NOMO-1 treated with DMSO at 0.1 percent for 48 hours (cell line): Measurements from ENCODE around the gene CDH13.

Experiments used
- DNase-seq: peaks from one replicate; lab custom pipeline; 2025; ENCODE audit not compliant: unreplicated experiment; lab: John Stamatoyannopoulos, UW

CDH13 gene

DNA sequence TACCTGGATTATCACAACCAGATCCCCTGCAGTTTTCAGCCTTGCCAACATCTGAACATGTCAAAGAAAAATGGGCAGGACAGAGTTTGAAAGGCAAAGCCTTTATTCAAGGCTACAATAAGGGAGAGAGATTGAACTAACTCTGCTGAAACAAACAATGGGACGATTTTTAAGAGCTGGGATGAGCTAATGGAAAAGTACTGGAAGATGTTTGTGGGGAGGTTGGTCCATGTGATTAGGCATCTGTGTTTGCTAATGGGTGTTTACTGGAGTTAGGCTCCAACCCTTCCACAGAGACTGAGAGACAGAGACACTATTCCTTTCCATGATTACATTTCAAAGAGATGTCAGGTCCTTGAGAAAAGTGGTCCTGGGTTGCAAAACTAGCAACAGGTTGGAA, 1146.0 kb downstream of the CDH13 start:
- DNase-seq: no peak

DNA sequence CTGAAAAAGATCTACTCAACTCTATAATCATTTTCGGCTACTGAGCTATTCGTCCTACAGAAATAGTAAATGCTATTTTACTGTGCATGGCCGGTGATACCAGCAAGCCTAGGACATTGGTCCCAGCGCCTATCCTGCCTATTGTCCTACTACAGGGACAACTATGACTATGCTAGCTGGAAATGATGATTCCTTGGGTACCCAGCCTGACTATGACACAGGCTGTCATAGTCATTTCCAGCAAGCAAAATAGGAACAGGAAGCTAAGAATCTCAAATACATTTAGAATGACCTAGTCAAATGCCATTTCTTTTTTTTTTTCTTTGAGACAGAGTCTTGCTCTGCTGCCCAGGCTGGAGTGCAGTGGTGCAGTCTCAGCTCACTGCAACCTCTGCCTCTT, 1147.3 kb downstream of the CDH13 start:
- DNase-seq: no peak

DNA sequence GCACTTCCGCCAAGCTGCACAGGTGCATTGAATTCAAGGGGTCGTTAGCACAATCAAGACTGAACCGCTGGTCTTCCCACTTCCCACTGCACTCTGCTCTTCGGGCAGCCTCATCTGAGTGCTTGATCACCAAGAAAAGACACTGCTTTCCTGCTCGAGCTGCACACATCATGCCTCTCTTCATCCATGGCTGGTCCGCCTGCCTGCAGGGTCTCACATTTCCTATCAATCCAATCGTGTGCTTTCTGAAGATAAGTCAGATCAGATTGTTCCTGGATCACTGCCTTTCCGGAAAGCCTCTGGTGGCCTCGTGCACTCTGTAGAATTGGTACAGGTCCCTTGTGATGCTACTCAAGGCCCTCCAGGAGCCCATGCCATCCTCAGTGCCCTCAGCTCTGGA, 1150.2 kb downstream of the CDH13 start:
- no peak for DNase-seq

DNA sequence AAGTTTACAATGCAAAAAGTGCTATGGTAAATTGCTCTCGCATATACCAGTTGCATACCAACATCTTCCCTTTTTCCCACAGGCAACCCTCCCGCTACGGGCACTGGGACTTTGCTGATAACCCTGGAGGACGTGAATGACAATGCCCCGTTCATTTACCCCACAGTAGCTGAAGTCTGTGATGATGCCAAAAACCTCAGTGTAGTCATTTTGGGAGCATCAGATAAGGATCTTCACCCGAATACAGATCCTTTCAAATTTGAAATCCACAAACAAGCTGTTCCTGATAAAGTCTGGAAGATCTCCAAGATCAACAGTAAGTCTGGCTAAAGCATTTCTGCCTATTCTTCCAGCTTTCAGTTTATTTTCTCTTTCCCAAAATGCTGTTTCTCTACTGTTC, 1153.1 kb downstream of the CDH13 start:
- DNase-seq: no peak

DNA sequence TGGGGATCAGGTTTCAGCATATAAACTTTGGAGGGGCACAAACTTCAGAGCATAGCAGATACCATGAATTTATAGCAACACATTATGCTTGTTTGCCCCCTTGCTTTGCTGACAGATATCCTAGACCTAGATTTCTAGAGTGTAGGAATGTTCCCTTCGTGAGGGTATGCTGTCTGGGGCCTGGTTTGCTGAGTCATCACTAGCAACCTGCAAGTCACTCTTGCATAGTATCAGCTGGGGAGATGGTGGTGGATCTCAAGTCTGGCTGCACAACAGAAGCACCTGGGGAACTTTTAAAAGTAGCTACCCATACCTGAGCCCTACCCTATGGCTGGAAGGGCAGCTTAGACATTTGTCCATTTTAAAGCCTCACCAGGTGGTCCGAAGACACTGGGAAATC, 1158.7 kb downstream of the CDH13 start:
- DNase-seq: no peak

DNA sequence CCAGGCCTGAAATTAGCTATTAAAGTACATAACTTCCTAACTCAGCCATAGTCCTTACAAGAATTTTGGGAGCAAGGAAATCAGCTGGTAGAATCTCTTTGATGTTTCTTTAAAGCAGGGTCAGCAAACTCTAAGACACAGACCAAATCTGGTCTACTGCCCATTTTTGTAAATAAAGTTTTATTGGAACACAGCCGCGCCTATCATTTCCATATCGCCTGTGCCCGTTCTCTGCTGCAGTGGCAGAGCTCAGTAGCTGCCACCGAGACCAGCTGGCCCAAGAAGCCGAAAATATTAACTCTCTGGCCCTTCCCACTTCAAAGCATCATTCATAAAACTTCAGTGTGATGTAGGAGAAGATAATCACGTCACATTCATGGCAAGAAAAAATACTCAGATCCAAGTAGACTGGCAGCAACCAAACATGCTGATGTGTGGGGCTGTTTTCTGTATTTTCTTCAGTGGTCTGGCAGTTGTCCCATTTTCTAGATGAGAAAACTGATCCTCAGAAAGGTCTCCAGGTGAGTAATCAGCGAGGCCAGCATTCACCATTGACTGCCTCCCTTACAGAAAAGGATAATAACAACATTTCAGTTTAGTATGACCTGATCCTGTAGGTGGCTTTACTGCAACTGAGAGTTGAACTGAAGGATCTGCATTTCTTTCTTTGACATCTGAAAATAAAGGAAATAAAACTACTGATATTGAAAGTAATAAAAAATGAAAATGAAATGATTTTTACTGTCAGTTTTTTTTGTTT, 1163.1 kb downstream of the CDH13 start:
- no peak for DNase-seq

DNA sequence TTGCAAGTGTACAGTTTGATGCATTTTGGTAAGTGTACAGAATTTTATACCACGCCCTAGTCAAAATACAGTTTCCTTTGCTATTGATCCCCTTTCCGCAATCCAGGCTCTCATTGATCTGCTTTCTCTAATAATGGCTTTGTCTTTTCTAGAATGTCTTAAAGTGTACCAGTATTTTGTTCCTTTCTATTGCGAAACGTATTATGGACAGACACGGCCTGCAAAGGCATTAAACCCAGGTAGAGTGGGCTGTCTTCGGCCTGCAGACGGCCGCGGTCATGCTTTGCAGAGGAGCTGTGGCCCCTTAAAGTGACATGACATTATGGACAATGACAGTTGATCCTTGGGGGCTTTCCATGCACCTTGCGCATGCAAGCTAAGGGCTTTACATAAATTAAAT, 1165.1 kb downstream of the CDH13 start:
- no peak for DNase-seq

DNA sequence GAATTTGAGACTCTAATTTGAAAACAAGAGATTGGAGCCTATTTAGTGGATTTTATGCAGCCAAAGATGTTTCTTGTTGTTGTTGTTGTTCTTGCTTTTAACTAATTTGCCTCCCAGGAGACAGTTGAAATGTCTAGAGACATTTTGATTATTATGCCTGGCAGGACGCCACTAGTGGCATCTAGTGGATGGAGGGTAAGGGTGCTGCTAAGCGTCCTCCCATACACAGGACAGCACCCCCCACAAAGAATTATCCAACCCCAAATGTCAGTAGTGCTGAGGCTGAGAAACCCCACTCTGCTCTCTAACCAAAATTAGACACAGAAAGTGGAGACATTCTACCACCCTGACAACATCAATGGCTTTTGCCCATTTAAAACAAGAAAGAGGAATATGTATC, 1165.6 kb downstream of the CDH13 start:
- DNase-seq: no peak

DNA sequence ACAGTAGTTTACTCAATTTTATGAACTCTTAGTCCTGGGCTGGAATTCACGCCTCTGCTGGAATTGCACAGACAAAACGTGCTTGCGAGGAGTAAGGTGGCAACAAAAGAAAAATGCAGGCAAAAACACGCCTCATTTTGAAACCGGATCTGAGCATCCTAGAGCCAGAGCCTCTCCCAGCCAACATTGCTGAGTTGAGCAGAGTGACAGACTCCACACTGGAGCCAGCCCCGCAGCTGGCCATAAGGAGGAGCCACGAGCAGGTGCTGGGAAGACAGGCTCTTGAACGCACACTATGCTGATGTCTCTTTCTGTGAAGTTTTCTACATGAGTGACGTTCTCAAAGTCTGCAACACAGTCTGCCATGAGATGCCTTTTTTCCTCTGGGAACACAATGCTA, 1166.4 kb downstream of the CDH13 start:
- no peak for DNase-seq

DNA sequence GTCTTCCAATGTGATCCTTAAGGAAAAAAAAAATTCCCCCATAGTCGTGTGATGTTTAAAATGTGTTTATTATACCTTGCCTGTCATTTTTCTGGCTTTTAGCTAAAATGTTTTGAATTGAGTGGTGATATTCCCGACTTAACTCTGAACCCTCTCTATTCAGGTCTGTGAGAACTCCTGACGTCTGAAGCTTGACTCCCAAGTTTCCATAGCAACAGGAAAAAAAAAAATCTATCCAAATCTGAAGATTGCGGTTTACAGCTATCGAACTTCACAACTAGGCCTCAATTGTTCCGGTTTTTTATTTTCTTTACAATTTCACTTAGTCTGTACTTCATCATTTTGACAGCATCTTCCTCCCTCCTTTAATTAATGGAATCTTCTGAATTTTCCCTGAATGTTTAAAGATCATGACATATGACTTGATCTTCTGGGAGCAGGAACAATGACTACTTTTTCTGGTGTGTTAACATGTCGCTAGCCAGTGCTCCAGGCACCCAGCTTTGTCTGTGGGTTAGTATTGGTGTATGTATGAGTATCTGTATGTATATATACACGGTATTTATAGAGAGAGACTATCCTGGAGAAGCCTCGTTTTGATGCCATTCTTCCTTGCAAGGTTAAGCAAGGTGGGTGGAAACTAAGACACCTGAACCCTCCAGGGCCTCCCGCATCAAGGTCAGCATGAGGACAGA, 1168.2 kb downstream of the CDH13 start:
- no peak for DNase-seq

DNA sequence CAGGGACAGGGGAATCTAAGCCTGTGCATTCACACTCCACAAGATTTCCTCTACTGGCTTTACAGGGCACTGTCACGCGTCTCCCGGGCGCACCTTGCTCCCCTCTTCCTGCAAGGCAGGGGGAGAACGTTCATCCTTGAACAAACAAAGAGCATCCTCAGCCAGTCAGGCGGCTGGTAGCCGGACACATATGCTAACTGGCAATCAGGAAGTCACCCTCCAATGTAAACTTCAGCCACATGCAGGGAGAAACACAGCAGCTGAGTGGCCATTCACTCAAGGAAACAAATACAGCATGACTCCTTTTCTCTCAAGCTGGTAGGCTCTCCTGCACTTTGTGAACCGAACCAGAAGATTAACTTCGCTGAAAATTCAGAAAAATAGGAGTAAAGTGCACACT, 1170.2 kb downstream of the CDH13 start:
- DNase-seq: no peak

DNA sequence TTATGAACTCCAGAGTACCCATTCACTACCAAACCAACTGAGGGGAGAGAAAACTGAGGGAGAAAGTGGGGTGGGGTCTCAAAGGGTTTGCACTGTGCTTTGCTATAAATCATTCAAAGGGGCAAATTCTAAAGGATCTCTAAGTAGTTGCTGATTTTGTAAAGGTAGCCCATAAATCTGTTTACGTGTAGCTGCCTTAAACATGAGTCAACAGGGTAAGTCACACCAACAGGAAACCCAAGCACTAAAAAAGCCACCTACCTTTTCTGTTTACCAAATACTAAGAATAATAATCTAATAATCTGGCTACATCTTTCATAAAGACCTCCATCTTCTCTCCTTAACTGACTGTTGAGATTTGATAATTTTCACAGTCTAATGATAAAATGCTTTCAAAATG, 1172.6 kb downstream of the CDH13 start:
- no peak for DNase-seq

DNA sequence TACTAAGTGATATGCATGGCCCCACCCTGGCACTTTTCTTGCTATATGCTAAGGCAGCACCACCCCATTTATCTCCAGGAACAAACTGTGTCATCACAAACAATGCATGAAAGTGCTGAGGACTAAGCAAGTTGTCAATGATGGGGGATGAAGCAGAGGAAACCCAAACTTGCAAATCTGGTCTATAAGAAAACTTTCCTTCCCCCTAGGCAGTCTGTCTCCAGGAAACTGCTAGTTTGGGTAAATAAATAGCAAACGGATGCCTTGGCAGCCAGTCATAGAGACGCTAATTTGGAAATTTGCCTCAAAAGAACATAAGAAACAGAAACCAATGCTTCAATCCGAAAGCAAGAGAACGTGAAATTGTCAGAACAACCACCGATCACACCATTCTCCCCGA, 1175.4 kb downstream of the CDH13 start:
- DNase-seq: no peak

DNA sequence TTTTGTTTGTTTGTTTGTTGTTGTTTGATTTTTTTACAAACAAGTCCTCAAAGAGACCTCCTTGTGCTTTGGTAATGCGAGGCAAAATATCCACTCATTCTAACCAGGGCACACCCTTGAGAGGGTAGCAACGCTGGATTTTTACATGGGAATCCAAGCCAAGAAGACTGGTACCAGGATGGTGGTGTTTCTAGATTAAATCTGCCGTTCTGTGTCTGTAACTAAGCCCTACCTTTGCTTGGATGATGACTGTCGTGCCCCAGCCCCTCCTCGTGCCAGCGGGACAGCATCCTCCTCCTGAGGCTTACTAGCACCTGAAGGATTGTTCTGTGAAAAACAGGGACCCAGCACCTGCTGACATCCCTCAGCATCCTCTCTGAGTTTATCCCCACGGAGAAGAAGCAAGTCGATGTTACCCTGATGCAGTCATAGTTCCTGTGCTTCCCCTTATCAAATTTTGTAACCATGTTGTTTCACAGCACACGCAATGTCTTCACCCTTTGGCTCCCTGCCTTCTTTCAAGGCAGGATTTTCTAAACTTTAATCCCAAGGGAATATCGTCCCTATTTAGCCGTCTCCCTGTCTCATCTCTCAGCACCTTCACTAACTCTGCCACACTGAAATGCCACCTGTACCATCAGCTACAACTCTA, 1175.9 kb downstream of the CDH13 start:
- DNase-seq: no peak

DNA sequence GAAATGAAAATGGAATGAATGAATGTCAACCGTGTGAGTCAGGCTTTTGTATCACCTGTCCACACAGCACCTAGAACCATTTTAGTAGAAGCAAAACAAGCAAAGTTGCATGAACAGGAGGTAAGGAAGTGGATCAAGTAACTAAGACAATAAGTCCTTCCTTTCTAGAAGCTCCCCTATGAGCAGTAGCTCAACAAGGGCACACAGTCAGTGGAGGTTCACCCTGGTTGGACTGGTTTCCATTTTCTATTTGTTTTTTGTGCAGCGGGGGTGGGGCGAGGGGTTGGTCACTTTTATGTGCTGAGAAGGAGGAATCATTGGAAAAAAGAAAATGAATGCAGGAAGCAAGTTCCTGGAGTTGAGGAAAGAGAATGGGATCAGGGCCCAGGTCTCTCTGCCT, 1177.0 kb downstream of the CDH13 start:
- no peak for DNase-seq

DNA sequence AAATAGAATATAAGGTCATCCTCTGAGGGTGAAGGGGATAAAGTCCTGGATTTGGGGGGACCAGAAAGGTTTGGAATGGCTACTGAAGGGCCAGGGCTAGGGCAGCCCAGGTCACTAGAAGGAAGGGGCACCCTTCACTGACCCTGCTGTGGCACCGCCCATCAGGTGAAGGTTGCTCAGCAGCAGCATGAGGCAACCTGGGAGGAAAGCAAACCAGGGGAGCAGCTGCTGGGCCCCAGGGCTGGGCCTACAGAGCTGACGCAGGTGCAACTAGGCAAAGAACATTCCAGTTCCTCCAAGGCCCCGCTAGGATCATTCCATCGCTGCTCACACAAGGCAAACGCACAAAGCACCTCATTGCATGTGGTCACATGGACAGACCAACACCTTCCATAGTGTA, 1177.6 kb downstream of the CDH13 start:
- no peak for DNase-seq

DNA sequence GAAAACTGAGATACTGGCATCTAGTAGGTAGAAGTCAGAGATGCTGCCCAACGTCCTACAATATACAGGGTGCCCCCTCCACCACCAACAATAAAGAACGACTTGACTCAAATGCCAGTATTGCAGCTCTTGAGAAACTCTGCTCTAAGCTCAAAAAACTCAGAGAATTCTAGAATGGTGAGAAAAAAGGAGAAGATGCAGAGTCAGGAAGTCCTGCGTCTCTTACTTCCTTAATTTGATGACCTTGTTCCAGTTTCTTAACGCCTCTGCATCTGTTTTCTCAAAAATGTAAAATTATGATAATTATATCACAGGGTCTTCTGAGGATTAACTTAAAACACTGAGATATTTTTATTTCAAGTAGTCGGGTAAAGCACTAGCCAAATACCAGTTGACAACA, 1179.3 kb downstream of the CDH13 start:
- DNase-seq: peak; percentile 86

DNA sequence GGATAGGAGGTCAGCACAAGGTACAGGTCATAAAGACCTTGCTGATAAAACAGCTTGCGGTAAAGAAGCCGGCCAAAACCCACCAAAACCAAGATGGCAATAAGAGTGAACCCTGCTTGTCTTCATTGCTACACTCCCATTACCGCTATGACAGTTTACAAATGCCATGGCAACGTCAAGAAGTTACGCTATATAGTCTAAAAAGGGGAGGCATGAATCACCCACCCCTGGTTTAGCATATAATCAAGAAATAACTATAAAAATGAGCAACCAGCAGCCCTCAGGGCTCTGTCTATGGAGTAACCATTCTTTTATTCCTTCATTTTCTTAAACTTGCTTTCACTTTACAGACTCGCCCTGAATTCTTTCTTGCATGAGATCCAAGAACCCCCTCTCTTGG, 1180.0 kb downstream of the CDH13 start:
- peak; percentile 10 for DNase-seq

DNA sequence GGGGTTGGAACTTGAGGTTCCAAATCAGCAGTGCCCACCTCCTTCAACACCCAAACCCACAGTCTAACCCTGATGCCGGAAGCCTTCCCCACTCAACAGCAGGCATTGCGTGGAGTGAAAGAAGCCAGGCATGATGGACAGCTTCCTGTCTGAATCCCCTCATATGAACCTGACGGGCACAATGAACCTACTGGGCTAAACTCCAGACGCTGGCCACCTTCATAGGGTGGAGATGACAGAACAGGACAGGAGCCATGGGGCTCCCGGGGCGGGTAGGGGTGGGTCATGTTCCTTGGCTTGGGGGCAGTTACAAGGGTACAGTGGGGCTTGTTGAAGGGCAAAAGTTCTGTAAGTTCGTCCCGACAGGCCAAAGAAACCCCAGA, 1180.5 kb downstream of the CDH13 start:
- no peak for DNase-seq

DNA sequence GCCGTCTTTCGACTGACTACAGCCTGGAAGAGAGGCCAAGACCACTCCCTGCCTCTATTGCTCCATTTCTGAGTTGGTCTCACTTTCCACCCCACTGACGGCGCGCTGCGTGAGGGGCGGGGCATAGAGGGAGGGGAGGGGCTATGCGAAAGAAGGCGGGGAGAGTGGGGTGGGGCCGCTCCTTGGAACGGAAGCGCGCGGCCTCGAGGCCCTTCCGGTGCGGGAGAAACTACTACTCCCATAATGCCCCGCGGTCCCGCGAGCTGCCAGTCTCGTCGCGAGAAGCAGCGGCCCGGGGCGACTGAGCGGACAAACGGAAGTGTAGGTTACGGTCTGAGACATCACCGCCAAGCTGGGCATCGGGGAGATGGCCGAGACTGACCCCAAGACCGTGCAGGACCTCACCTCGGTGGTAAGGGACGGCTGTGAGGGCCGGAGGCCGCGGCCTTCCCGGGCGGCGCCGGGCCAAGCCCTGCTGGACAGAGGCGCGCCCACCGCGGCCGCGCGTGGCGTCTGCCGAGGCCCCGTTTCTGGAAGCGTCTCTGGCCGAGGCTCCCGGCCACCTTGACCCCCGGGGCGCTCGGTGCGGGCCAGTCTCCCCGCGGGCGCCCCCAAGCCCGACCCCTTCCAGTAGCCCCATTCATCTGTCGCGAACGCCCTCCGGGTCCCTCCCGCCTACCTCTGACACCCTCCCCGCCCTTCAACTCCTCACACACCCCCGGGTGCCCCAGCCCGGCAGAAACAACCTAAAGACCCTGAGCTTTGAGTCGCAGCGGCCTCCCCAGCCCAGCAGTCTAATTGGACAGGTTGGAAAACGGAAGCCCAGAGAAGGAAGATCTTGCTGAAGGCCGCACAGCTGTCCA, 1181.2 kb downstream of the CDH13 start, which contains the start of gene HSBP1:
TSS of gene HSBP1 (plus strand) at position 269 of the 863 bp plus-strand sequence. CDS start at position 368, 99 bp downstream.
- peak; percentile 85 for DNase-seq

DNA sequence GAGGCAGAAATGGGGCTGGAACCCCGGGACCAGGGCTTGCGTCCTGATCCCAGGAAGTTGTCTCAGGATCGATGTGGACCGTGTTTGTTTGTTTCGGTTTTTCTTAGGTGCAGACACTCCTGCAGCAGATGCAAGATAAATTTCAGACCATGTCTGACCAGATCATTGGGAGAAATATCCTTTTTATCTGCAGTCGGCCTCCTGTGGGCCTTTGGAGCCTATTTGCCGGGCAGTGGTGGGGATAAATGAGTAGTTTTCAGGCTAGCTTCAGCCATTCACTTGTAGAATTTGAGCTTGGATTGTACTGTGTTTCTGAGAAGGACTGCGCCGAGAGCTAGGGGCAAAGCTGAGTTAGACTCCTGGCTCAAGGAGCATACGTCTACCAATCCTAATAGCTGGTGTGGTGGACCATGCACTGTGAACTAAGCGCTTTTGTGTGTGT, 1181.8 kb downstream of the CDH13 start:
- DNase-seq: no peak
